Hippocampal formation (tissue), 2 donors: ENCODE results near the gene IFNA21.
"Not testable (repeated sequence)": the region's sequence is repeated elsewhere in the genome, so short reads cannot be mapped to it uniquely, and the experiment has no call there.

Source experiments
- DNase-seq, 2 donors: peaks; one replicate each; lab custom pipeline; 2025; lab: John Stamatoyannopoulos, UW

IFNA21 gene

GRCh38 chr9:21141427-21141882, 25.0 kb downstream of the IFNA21 start, which contains the start of gene IFNW1:
Gene IFNW1, minus strand, starts transcription at chr9:21141832. Its CDS starts 262 bp downstream, at chr9:21141570.
- DNase-seq = no peak

- no peak for DNase-seq
Observed at GRCh38 chr9:21137020-21137419, 29.4 kb downstream of the IFNA21 start.

- DNase-seq = no peak
Observed at GRCh38 chr9:21135736-21136135, 30.7 kb downstream of the IFNA21 start.

GRCh38 chr9:21128186-21128585, 38.3 kb downstream of the IFNA21 start:
- DNase-seq = not testable (repeated sequence)

- no peak for DNase-seq
Observed at GRCh38 chr9:21121595-21122251, 44.7 kb downstream of the IFNA21 start.

- DNase-seq = no peak
Observed at GRCh38 chr9:21121079-21121478, 45.4 kb downstream of the IFNA21 start.

- no peak for DNase-seq
Observed at GRCh38 chr9:21119093-21119770, 47.2 kb downstream of the IFNA21 start.
